HG03457 (cell line): ENCODE results near the gene IKZF4.

ENCODE experiments used
- ATAC-seq: cut with Tn5 transposase; IDR thresholded peaks from one replicate; pipeline ENCODE4 v1.9.1; 2021; ENCODE audit warnings: moderate number of reproducible peaks; ENCODE audit not compliant: unreplicated experiment

IKZF4 gene

DNA sequence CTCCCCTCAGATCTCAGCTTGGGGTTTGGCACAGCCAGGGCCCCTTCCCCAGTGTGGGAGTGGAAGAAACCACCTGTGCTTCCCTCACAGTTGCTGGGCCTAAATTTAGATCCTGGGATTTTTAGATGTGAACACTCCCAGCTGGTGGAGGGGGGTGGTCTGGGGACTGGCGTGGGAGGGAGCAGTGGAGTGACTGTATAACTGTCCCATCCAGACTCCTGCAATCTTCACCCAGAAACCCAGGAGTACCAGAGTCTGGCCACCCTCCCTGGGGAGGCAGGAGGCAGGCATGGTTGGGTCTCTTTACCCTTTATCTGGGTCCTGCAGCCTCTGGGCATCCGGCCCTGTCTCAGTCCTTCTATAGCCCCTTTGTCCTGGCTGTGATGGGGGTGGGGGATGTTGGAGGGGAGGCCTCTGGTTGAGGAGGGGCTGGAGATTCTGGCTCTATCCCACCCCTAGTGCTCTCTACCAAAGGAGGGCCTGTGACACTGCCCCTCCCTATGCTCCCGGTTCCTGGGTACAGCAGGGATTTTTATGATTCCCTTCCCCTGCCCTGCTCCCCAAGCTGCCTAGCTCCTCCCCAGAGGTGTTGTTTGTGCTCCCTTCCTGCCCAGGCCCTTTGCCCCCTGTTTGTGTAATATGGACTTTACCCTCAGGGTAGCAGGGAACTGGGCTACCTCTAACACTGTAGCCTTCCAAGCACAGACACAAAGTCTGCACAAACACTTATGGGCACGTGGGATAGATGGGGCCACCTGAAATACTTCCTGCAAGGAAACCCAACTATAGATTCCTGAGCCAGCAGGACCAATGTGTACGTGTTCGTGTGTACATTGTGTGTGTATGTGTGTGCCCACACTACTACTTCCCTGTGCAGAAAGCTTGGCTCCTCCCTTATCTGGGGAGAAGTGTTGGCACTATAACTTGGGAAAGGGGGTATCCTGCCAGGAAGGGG, 60.8 kb downstream of the IKZF4 start:
- ATAC-seq = no peak

DNA sequence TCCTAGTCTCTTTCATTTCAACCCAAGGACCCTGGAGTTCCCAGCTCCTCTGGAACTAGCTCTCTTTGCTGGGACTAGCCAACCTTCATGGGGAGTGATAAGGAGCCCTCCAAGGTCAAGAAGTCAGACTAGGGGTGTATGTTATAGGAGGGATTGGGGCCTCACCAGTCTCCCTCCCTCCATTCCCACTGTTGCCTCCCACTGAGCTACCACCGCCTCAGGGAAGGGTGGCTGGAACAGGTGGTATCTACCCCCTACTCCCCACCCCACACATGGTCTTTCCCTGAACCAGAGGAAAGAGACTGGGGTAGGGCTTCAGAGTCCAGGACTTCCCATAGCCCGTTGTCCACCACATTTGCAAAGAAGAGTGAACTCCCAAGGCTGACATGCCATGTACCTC, 61.5 kb downstream of the IKZF4 start:
- ATAC-seq = no peak

DNA sequence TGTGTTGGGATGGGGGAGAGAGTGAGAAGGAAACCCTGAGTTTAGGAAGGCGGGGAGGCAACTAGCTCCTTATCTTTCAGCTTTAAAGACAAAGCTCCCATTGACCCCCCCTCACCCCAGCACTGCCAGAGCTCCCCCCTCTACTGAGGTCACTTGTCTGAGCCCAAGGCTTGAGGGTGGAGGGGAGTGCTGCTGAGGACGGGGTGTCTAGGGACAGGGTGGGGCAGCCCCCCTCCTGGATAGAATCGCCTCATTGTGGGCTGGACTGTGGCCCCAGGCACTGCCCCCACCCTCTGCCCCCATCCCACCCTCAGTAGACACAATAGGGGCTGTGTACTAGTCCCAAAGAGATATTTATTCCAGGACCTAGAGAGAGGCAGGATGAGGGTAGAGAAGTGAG, 62.1 kb downstream of the IKZF4 start:
- ATAC-seq = no peak

DNA sequence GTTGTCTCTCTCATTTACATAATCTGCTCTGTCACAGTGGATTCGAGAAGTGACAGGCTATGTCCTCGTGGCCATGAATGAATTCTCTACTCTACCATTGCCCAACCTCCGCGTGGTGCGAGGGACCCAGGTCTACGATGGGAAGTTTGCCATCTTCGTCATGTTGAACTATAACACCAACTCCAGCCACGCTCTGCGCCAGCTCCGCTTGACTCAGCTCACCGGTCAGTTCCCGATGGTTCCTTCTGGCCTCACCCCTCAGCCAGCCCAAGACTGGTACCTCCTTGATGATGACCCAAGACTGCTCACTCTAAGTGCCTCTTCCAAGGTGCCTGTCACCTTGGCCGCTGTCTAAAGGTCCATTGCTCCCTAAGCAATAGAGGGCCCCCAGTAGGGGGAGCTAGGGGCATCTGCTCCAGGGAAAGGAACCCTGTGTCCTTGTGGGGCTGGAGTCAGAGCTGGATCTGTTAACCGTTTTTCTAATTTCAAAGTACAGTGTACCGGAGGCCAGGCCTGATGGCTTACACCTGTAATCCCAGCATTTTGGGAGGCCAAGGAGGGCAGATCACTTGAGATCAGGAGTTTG, 64.2 kb downstream of the IKZF4 start:
- ATAC-seq = no peak

DNA sequence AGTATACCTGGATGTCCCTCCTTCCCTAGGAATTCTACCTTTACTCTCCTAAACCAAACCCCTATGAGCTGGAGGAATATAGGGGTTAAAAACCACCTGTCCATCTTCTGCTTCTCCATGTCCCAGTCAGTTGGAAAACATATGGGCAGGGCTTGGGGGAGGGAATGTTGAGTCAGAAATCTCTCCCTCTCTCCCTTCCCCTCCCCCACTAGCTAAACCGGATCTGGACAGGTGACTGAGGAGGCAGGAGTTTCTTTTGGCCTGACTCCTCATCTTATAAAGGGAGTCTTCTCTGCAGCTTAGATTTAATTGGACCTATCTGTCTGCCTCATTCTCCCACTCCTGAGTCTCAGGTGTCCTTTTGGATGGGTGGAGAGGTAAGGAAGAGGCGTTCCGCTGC, 65.3 kb downstream of the IKZF4 start:
- ATAC-seq = no peak

DNA sequence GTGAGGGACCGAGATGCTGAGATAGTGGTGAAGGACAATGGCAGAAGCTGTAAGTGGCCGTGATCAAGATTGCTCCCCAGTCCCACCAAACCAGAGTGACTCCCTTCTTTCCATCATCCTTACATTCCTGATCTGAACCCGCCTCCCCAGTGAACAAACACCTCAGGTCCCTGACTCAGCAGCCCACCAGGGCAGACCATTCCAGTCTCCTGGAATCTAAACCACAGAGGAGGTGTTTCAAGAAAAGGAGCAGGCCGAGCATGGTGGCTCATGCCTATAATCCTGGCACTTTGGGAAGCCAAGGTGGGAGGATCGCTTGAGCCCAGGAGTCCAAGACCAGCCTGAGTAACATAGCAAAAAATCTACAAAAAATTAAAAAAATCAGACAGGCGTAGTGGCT, 65.8 kb downstream of the IKZF4 start:
- ATAC-seq = no peak

DNA sequence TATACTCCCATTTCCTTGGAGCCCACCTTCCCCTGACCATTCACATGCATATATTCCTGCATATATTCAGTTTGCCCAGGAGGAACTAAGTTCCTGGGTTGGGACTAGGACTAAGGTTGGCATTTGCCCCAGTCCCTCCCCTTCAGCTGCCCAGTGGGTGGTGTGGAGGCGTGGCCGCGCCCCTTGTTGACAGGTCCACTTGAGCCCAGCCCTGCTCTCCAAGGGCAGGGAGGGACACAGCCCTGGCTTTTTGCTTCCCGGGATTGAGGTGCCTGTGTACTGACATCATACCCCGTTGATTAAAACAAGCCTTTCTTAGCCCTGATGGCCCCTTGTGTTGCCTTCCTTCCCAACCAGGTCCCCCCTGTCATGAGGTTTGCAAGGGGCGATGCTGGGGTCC, 66.4 kb downstream of the IKZF4 start:
- no peak for ATAC-seq
